K562 (cell line): Measurements from ENCODE around the gene TAF10. TPM values are rescaled to one million over a fixed set of nuclear protein-coding genes. Genes with fewer than 3 reads are reported as not detected.

ENCODE experiments used
- CREM ChIP-seq: IDR thresholded peaks from 2 replicates; pipeline ENCODE4 v1.6.1; 2014; ENCODE audit warnings: antibody characterized with exemption, low read depth
- CXXC5 ChIP-seq: fragments of 250-450 bp; sonication (Bioruptor Pico); IDR thresholded peaks from 2 replicates; pipeline ENCODE4 v1.8.0; 2022; ENCODE audit warnings: inconsistent platforms, mild to moderate bottlenecking, moderate library complexity
- DPF2 ChIP-seq: fragments of 450-650 bp; IDR thresholded peaks from 2 replicates; pipeline ENCODE4 v1.6.1; 2016
- E2F8 ChIP-seq: fragments of 450-650 bp; IDR thresholded peaks from 2 replicates; pipeline ENCODE4 v1.7.1; 2018; ENCODE audit warnings: mild to moderate bottlenecking, low read depth; ENCODE audit not compliant: partially characterized antibody
- GTF2E2 ChIP-seq: fragments of 200-800 bp; sonication (Bioruptor generic); IDR thresholded peaks from 2 replicates; pipeline ENCODE4 v1.6.1; 2016; ENCODE audit warnings: missing genetic modification characterization, missing compliant biosample characterization
- MAFK ChIP-seq: IDR thresholded peaks from 2 replicates; pipeline ENCODE4 v1.6.1; 2011; ENCODE audit warnings: low read length, improper control_type of control experiment
- MBD1 ChIP-seq: fragments of 250-450 bp; sonication (Bioruptor Pico); IDR thresholded peaks from 2 replicates; pipeline ENCODE4 v1.8.0; 2022; ENCODE audit warnings: inconsistent platforms
- MCM3 ChIP-seq: fragments of 450-650 bp; IDR thresholded peaks from 2 replicates; pipeline ENCODE4 v1.6.1; 2016
- MED1 ChIP-seq: sonication (generic); formaldehyde crosslinking; IDR thresholded peaks from 2 replicates; pipeline ENCODE4 v1.8.1; 2023; ENCODE audit warnings: missing genetic modification reagents, borderline replicate concordance
- MTA2 ChIP-seq: fragments of 450-650 bp; IDR thresholded peaks from 2 replicates; pipeline ENCODE4 v1.6.1; 2016; ENCODE audit warnings: low read depth
- NR4A1 ChIP-seq, 2 experiments: fragments of 250-450 bp in 1 of 2; fragments of 450-650 bp in 1 of 2; sonication (Bioruptor Pico) in 1 of 2; IDR thresholded peaks; 2 replicates each; pipeline versions ENCODE4 v1.4.0 to v1.6.1; 2016 to 2020; ENCODE audit warnings: mild to moderate bottlenecking in 2 of 2, missing compliant biosample characterization in 1 of 2, missing genetic modification characterization in 1 of 2, moderate library complexity in 1 of 2
- SIN3B ChIP-seq: fragments of 450-650 bp; IDR thresholded peaks from 2 replicates; pipeline ENCODE4 v1.6.1; 2017; ENCODE audit warnings: low read depth, mild to moderate bottlenecking, moderate library complexity
- STAT5B ChIP-seq: fragments of 250-450 bp; sonication (Bioruptor Pico); IDR thresholded peaks from 2 replicates; pipeline ENCODE4 v1.8.0; 2021; ENCODE audit warnings: mild to moderate bottlenecking, inconsistent platforms
- ZNF561 ChIP-seq: fragments of 450-650 bp; formaldehyde crosslinking; conservative IDR thresholded peaks from 2 replicates; pipeline ENCODE4 v1.4.0; 2020; ENCODE audit warnings: mild to moderate bottlenecking, moderate library complexity
- ZNF696 ChIP-seq: fragments of 250-450 bp; sonication (Bioruptor Pico); conservative IDR thresholded peaks from 2 replicates; pipeline ENCODE4 v1.4.0; 2020; ENCODE audit warnings: mild to moderate bottlenecking, moderate library complexity
- polyA plus RNA-seq, 8 experiments: library from polyadenylated mRNA; depleted of rRNA in 4 of 8; stranded (reverse) in 5 of 8; unstranded in 3 of 8; fragments of >200 nt; fragmentation: Nextera tagmentation in 2 of 8; fragmentation: Illumina TruSeq in 1 of 8; extraction: Ambion mirVana in 2 of 8; extraction: Trizol in 1 of 8; gene quantifications; 2 replicates each; pipeline versions ENCODE4 v1.2.1 to v1.2.3, GENCODE V29; 2011 to 2014; ENCODE audit warnings: inconsistent platforms in 1 of 8, missing spikeins in 1 of 8
- total RNA-seq, 7 experiments: library from RNA; depleted of rRNA in 6 of 7; stranded (reverse); fragments of >200 nt in 6 of 7; fragmentation: Illumina TruSeq in 2 of 7; extraction: Trizol in 2 of 7; gene quantifications; 2 replicates each; pipeline versions ENCODE4 v1.2.1 to v1.2.3, GENCODE V29; 2011 to 2021; ENCODE audit warnings: low replicate concordance in 1 of 7

Gene TAF10
- total and polyA plus RNA-seq, 9 of the 15 experiments (the other 6 are each of a cell fraction or from before 2014, with no cell fraction given): 19.5 to 197 (median 121) TPM

GRCh38 chr11:6612213-6613041, at the start of gene TAF10 (continued):
- TF ChIP-seq E2F8 (peak; percentile 37), GTF2E2 (tag) (peak; percentile 42), ZNF561 (CRISPR knock-in tag) (no peak), MCM3 (no peak), MTA2 (no peak), CREM (peak; percentile 97), STAT5B (CRISPR knock-in tag) (no peak), MED1 (CRISPR knock-in tag) (no peak), MAFK (no peak), MBD1 (CRISPR knock-in tag) (no peak), SIN3B (0 out of 2 replicates have a peak, but pooled peaks have one; percentile 4), ZNF696 (CRISPR knock-in tag) (no peak), DPF2 (peak; percentile 78), NR4A1 (CRISPR knock-in tag; IDR thresholded peaks at IDR 0.05) (0 out of 2 replicates have a peak, but pooled peaks have one; percentile 31), NR4A1 (tag; IDR thresholded peaks at IDR 0.05) (no peak), CXXC5 (CRISPR knock-in tag) (peak; percentile 96)
